C4-2B (cell line): Measurements from ENCODE around the gene DUSP23.

Experiments used
- H3K27ac ChIP-seq: fragments of 450-650 bp; 2 replicates; pipeline ENCODE4 v1.5.1; 2017
- ZFX ChIP-seq: fragments of 450-650 bp; IDR thresholded peaks from 2 replicates; pipeline ENCODE4 v1.6.1; 2017
- TF ChIP-seq, protein P1 (sequence below): fragments of 450-650 bp; conservative IDR thresholded peaks from 2 replicates; pipeline ENCODE4 v1.5.1; 2017; ENCODE audit warnings: mild to moderate bottlenecking

Gene DUSP23

DNA sequence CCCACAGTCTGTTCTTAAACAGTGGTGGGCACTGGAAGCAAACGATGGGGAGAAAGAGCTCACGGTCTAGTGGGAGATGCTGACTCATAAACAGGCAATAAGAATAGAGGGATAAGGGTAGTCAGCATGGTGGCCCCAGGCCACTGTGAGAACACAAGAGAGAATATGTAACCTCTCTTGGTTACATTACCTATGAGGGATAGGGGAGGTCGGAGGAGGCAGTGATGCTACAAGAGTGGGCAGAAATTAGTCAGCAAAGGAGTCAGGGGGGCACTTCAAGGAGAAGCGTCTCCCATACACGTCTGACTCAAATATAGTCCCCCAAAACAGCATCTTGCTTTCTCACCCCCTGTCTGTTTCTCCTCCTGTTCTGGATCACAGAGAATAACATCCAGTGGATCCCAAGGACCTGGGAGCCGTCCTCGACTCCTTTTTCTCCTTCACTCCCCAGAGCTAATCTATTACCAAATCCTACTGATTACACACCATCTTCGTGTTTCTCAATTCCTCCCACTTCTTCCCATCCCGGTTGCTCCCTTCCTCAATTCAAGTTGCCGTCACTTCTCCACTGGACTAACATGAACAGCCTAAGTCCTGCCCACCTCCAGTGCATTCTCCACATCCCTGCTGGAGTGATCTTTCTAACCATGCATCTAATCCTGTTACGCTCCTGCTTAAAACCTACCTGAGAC is 48.0 kb downstream of the DUSP23 start:
- no peak for TF ChIP-seq ZFX
- TF ChIP-seq, protein P1, sequence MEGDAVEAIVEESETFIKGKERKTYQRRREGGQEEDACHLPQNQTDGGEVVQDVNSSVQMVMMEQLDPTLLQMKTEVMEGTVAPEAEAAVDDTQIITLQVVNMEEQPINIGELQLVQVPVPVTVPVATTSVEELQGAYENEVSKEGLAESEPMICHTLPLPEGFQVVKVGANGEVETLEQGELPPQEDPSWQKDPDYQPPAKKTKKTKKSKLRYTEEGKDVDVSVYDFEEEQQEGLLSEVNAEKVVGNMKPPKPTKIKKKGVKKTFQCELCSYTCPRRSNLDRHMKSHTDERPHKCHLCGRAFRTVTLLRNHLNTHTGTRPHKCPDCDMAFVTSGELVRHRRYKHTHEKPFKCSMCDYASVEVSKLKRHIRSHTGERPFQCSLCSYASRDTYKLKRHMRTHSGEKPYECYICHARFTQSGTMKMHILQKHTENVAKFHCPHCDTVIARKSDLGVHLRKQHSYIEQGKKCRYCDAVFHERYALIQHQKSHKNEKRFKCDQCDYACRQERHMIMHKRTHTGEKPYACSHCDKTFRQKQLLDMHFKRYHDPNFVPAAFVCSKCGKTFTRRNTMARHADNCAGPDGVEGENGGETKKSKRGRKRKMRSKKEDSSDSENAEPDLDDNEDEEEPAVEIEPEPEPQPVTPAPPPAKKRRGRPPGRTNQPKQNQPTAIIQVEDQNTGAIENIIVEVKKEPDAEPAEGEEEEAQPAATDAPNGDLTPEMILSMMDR = no peak
- no peak overlapping the region for H3K27ac ChIP-seq

DNA sequence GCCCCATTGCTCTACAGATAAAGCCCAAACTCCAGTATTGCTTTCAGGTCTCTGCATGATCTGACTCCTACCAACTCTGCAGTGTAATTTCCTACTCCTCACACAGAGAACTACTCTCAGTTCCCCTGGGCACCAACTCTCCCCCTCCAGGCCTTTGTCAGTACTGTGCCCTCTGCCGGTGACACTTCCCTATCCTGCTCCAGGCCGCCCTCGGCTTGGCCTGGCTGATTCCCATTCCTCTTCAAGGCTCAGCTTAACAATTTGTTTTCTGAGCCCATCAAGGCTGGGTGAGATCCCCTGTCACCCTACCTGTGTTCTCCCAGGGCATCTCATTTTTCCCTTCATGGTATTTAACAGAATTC is 48.5 kb downstream of the DUSP23 start:
- no peak overlapping the region for H3K27ac ChIP-seq
- TF ChIP-seq ZFX = no peak
- TF ChIP-seq, protein P1 = peak; percentile 67

DNA sequence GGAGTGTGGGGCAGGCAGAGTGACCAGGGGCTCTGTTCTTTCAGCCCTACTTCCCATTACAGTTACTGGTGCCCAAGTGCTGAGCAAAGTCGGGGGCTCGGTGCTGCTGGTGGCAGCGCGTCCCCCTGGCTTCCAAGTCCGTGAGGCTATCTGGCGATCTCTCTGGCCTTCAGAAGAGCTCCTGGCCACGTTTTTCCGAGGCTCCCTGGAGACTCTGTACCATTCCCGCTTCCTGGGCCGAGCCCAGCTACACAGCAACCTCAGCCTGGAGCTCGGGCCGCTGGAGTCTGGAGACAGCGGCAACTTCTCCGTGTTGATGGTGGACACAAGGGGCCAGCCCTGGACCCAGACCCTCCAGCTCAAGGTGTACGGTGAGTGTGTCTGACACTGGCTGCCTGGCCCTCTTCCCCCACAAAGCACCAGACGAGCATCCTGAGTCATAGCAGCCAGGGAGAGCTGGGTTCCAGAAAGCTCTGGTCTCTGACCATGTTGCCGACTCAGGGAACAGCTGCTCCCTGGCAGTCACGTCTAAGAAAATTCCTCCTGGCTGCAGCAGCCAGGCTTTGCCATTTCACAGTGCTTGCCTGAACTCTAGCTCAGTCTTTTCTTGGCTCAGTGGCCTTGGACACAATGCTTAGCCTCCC is 49.2 kb downstream of the DUSP23 start:
- no peak overlapping the region for H3K27ac ChIP-seq
- TF ChIP-seq, protein P1 = no peak
- no peak for TF ChIP-seq ZFX

DNA sequence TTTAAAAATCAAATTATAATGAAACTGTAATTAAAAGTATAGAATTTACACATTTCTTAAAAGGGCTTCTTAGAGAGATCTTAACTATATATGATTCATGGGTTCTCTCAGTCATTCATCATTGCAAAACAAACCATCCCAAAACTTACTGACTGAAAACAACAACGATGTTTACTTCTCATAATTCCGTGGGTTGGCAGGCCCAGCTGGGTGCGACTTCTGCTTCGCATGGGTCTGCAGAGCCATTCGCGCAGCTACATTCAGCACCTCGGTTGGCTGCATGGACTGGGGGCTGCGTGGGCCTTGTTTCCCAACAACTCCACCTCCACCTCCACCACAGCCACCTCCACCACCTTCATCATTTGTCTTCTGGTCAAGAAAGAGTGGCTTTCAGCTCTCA is 50.0 kb downstream of the DUSP23 start:
- TF ChIP-seq, protein P1 = no peak
- no peak for TF ChIP-seq ZFX
- no peak overlapping the region for H3K27ac ChIP-seq

DNA sequence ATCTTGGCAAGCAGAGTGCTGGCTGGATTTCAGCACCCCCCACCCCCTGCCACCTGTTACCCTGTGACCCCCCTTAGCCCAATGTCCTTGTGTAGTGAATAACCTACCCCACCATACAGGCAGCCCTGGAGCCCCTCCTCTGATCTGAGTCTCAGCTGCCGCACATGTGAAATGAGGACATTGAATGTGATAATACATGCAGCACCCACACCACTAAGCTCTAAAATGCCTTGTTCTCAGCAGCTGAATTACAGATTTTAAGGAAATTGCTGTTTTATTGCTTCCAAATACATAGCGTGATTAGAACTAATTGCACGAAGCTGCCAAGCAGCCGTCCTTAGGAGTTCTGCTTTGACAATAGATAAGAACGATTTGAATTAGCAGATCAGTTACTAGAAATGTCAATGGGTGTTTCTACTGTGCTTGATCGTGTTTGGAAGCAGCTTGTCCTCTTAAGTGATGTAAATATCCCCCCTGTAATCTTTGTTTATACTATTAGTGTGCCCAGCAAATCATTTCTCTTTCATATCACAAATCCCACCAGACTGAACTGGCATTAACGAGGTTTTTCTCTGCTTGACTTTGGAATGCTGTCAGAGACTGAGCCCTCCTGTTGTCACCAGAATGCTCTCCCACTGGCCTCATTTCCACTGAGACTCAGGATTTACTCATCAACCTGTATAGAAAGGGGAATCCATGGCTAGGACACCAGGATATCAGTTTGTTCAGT is 50.8 kb downstream of the DUSP23 start:
- no peak overlapping the region for H3K27ac ChIP-seq
- TF ChIP-seq, protein P1 = no peak
- TF ChIP-seq ZFX = no peak
